Measurements from ENCODE around the gene KRTAP2-3.
"Not testable (repeated sequence)": the region's sequence is repeated elsewhere in the genome, so short reads cannot be mapped to it uniquely, and the experiment has no call there.

DNA sequence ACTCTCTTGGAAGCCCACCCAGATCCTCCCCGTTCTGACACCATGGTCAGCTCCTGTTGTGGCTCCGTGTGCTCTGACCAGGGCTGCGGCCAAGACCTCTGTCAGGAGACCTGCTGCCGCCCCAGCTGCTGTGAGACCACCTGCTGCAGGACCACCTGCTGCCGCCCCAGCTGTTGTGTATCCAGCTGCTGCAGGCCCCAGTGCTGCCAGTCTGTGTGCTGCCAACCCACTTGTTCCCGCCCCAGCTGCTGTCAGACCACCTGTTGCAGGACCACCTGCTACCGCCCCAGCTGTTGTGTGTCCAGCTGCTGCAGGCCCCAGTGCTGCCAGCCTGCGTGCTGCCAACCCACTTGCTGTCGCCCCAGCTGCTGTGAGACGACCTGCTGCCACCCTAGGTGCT, 45.4 kb upstream of the KRTAP2-3 start, which contains the start of gene KRTAP4-9:
- TF ChIP-seq, protein P1, sequence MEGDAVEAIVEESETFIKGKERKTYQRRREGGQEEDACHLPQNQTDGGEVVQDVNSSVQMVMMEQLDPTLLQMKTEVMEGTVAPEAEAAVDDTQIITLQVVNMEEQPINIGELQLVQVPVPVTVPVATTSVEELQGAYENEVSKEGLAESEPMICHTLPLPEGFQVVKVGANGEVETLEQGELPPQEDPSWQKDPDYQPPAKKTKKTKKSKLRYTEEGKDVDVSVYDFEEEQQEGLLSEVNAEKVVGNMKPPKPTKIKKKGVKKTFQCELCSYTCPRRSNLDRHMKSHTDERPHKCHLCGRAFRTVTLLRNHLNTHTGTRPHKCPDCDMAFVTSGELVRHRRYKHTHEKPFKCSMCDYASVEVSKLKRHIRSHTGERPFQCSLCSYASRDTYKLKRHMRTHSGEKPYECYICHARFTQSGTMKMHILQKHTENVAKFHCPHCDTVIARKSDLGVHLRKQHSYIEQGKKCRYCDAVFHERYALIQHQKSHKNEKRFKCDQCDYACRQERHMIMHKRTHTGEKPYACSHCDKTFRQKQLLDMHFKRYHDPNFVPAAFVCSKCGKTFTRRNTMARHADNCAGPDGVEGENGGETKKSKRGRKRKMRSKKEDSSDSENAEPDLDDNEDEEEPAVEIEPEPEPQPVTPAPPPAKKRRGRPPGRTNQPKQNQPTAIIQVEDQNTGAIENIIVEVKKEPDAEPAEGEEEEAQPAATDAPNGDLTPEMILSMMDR (IDR thresholded peaks at IDR 0.05): not testable (repeated sequence)
- not testable (repeated sequence) for TF ChIP-seq POLR2AphosphoS5 (IDR thresholded peaks at IDR 0.05); POLR2A (IDR thresholded peaks at IDR 0.05; ENCODE audit: low read depth); EP300 (IDR thresholded peaks at IDR 0.05)
